Stimulated activated naive CD8-positive, alpha-beta T cell treated with anti-CD3 and anti-CD28 coated beads, Interleukin-15, Interleukin-2, amounts not matched to agents 100 U/mL and 50 U/mL, for 24 hours (primary cell): ENCODE data around the gene CDKN1A.
A peak's percentile ranks its signal among the peaks of the same experiment; 100 is the strongest.
"Not testable (repeated sequence)": the region's sequence is repeated elsewhere in the genome, so short reads cannot be mapped to it uniquely, and the experiment has no call there.

ENCODE experiments used
- ATAC-seq: fragments of 150-1000 bp; cut with Tn5 transposase; one replicate; pipeline ENCODE4 v1.10.0; 2021
- DNase-seq: peaks from one replicate; pipeline ENCODE4 v3.0.0; 2021

Gene CDKN1A

GRCh38 chr6:36698196-36698595 lies 19.7 kb downstream of the CDKN1A start:
- ATAC-seq, result no peak
- no peak for DNase-seq

- ATAC-seq (no peak), DNase-seq (no peak)
These were observed 20.4 kb downstream of the CDKN1A start for GRCh38 chr6:36698871-36699271.

GRCh38 chr6:36699348-36699747 lies 20.8 kb downstream of the CDKN1A start:
- ATAC-seq, result no peak
- DNase-seq, result no peak

- no peak for DNase-seq
- ATAC-seq, result no peak
These were observed 21.7 kb downstream of the CDKN1A start for GRCh38 chr6:36700071-36700812.

- no peak for ATAC-seq
- DNase-seq, result no peak
These were observed 22.3 kb downstream of the CDKN1A start for GRCh38 chr6:36700831-36701230.

- ATAC-seq (peak; percentile 60), DNase-seq (no peak)
These were observed 23.0 kb downstream of the CDKN1A start for GRCh38 chr6:36701401-36701991.

GRCh38 chr6:36702656-36703055 lies 24.1 kb downstream of the CDKN1A start:
- DNase-seq (no peak), ATAC-seq (no peak)

- ATAC-seq, result no peak
- no peak for DNase-seq
These were observed 24.6 kb downstream of the CDKN1A start for GRCh38 chr6:36703081-36703606.

GRCh38 chr6:36703982-36704381 lies 25.5 kb downstream of the CDKN1A start:
- DNase-seq, result no peak
- no peak for ATAC-seq

- not testable (repeated sequence) for ATAC-seq, DNase-seq
These were observed 26.6 kb downstream of the CDKN1A start for GRCh38 chr6:36704961-36705577.

GRCh38 chr6:36706339-36706738 lies 27.8 kb downstream of the CDKN1A start:
- ATAC-seq (no peak), DNase-seq (no peak)

- no peak for ATAC-seq
- DNase-seq, result no peak
These were observed 34.3 kb downstream of the CDKN1A start for GRCh38 chr6:36712816-36713215.

- ATAC-seq (no peak), DNase-seq (no peak)
These were observed 35.3 kb downstream of the CDKN1A start for GRCh38 chr6:36713846-36714245.

- no peak for DNase-seq
- no peak for ATAC-seq
These were observed 36.0 kb downstream of the CDKN1A start for GRCh38 chr6:36714511-36714910.

GRCh38 chr6:36715469-36715868 lies 37.0 kb downstream of the CDKN1A start:
- no peak for ATAC-seq
- DNase-seq, result no peak

- no peak for ATAC-seq
These were observed 38.1 kb downstream of the CDKN1A start for GRCh38 chr6:36716476-36717093.

GRCh38 chr6:36717231-36717825 lies 38.8 kb downstream of the CDKN1A start:
- ATAC-seq (no peak), DNase-seq (no peak)

More at GRCh38 chr6:36716476-36717093, 38.1 kb downstream of the CDKN1A start:
- no peak for DNase-seq

GRCh38 chr6:36717871-36718540 lies 39.5 kb downstream of the CDKN1A start:
- DNase-seq (no peak), ATAC-seq (no peak)

GRCh38 chr6:36718560-36718959 lies 40.0 kb downstream of the CDKN1A start:
- ATAC-seq, result no peak

GRCh38 chr6:36719126-36719525 lies 40.6 kb downstream of the CDKN1A start:
- ATAC-seq, result no peak
- no peak for DNase-seq

More at GRCh38 chr6:36718560-36718959, 40.0 kb downstream of the CDKN1A start:
- DNase-seq, result no peak

- DNase-seq, result no peak
- no peak for ATAC-seq
These were observed 42.0 kb downstream of the CDKN1A start for GRCh38 chr6:36720251-36721141.
